Colonic mucosa (tissue), 4 donors: ENCODE results near the gene TRIM29. TPM values are rescaled to one million over a fixed set of nuclear protein-coding genes. Genes with fewer than 3 reads are reported as not detected.

Experiments
- DNase-seq: peaks from one replicate; pipeline ENCODE4 v3.0.0-alpha.2; 2020
- H3K27ac ChIP-seq: fragments of 200-600 bp; one replicate; pipeline ENCODE4 v1.8.0; 2021
- H3K27me3 ChIP-seq: fragments of 200-600 bp; one replicate; pipeline ENCODE4 v1.8.0; 2021
- H3K36me3 ChIP-seq: fragments of 200-600 bp; one replicate; pipeline ENCODE4 v1.8.0; 2021
- H3K4me1 ChIP-seq: fragments of 200-600 bp; one replicate; pipeline ENCODE4 v1.8.0; 2021; ENCODE audit warnings: mild to moderate bottlenecking
- H3K4me3 ChIP-seq: fragments of 200-600 bp; one replicate; pipeline ENCODE4 v1.8.0; 2021
- H3K9ac ChIP-seq, 2 donors: one replicate each; pipeline ENCODE4 v1.7.0; 2013; ENCODE audit warnings: control low read depth in 2 of 2, low read depth in 2 of 2, low read length in 2 of 2
- H3K9me3 ChIP-seq: fragments of 200-600 bp; one replicate; pipeline ENCODE4 v1.8.0; 2021
- intact Hi-C: fragments of 100-400 bp; cut with DNase I; formaldehyde crosslinking; loops from one replicate; pipeline ENCODE4 v1.14.1; 2022
- total RNA-seq, 2 donors: library from RNA; stranded (reverse); fragmentation: NEBNext Ultra II Directional in 1 of 2; extraction: Animal tissue kit (Norgen Biotek cat#: 25700) in 1 of 2; gene quantifications; one replicate each; pipeline ENCODE4 v1.2.1, GENCODE V29; 2021
- TF ChIP-seq, protein P1 (sequence below): fragments of 200-600 bp; IDR thresholded peaks from one replicate; pipeline ENCODE4 v1.8.0; 2022; ENCODE audit warnings: antibody characterized with exemption, mild to moderate bottlenecking
- donor health status: healthy.
- donor health status: DM: no; HTN: no; CAD: no.
- donor health status: DM: no; HTN: no; CAD: no.

TRIM29 gene
- 1 to 10 TPM; 3.4 to 4.0 TPM for total RNA-seq

DNA sequence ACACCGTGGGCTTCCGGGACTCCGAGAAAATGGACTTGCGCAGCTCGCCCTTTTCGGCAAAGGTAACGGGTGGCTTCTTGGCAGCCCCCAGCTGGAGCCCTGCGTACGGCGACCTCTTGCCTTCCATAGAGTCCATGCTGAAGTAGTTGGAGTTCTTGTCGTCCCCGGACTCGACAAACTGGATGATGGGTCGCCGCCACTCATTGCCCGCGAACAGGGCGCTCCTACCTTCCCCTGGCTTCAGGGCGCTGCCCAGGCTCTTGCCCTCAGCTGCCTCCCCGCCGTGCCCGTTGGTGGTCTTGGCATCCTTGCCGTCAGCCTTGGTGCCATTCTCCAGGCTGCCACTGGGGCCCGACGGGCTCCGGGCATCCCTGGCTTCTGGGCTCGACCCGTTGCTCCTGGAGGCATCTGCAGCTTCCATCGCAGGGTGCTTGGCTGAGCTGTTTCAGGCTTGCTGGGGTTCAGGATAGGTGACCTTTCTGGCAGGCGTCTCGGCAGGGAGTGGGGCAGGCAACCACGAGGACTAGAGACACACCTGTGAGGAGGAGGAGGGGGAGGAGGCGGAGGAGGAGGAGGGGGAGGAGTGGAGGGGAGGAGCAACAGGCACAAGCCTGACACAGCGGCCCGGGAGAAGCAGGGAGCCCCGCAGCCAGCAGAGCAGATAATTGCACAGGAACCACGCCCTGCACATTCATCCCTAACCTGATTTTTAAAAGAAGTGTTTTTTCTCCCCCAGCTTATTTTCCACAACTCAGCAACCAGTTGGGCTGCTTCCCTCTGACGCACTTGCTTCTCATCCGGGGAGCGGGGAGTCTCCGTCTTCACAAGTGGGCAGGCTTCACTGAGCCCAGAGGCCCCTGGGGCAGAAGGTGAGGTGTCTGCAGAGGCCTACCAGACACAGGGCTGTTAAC lies at the start of gene TRIM29:
TSS of gene TRIM29 (minus strand) at position 503 of the 911 bp plus-strand sequence. CDS start at position 421, 82 bp downstream.
- Histone ChIP-seq H3K9ac (no peak within 1 kb of the TSS), H3K27me3 (no peaks in the 10 kb centered on the region), H3K9me3 (no peaks in the 10 kb centered on the region), H3K4me1 (no peaks in the 10 kb centered on the region), H3K36me3 (no peaks in the 10 kb centered on the region), H3K27ac (no peak within 1 kb of the TSS), H3K4me3 (no peak within 1 kb of the TSS)
- intact Hi-C loops: no loop called here
- TF ChIP-seq, protein P1, sequence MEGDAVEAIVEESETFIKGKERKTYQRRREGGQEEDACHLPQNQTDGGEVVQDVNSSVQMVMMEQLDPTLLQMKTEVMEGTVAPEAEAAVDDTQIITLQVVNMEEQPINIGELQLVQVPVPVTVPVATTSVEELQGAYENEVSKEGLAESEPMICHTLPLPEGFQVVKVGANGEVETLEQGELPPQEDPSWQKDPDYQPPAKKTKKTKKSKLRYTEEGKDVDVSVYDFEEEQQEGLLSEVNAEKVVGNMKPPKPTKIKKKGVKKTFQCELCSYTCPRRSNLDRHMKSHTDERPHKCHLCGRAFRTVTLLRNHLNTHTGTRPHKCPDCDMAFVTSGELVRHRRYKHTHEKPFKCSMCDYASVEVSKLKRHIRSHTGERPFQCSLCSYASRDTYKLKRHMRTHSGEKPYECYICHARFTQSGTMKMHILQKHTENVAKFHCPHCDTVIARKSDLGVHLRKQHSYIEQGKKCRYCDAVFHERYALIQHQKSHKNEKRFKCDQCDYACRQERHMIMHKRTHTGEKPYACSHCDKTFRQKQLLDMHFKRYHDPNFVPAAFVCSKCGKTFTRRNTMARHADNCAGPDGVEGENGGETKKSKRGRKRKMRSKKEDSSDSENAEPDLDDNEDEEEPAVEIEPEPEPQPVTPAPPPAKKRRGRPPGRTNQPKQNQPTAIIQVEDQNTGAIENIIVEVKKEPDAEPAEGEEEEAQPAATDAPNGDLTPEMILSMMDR: no peak
- DNase-seq: peak; percentile 78

- Histone ChIP-seq H3K4me3 (no peak overlapping the region), H3K9me3 (no peaks in the 10 kb centered on the region), H3K27ac (peak overlapping the region; percentile 89), H3K36me3 (no peaks in the 10 kb centered on the region), H3K27me3 (no peaks in the 10 kb centered on the region), H3K9ac (peak overlapping the region; percentile 56 to 65), H3K4me1 (peaks cover 24% of the 10 kb centered on the region)
- intact Hi-C loops: no loop called here
- peak; percentile 78 for DNase-seq
- TF ChIP-seq, protein P1: no peak
Measured at GRCh38 chr11:120186774-120187591, 49.1 kb upstream of the TRIM29 start.

DNA sequence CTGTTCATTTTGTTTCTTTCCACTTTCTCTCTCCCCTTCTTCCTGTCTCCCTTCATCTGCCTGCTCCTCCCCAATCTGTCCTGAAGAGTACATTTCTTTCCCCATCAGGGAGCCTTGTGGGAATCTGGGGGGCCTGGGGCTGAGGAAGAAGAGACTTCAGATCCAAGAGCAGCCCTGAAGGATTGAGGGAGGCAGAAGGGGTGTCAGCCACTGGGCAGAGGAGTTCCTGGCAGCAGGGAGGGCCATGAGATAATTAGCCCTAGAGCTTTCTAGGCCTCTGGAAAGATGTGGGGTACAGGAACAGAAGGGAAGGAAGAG lies 48.5 kb upstream of the TRIM29 start:
- DNase-seq: no peak
- intact Hi-C loops: no loop called here
- H3K9me3 ChIP-seq: no peaks in the 10 kb centered on the region
- peaks cover 24% of the 10 kb centered on the region for H3K4me1 ChIP-seq
- no peaks in the 10 kb centered on the region for H3K36me3 ChIP-seq
- peak overlapping the region; percentile 56 to 65 for H3K9ac ChIP-seq
- H3K27me3 ChIP-seq: no peaks in the 10 kb centered on the region
- H3K27ac ChIP-seq: peak overlapping the region; percentile 89
- TF ChIP-seq, protein P1: no peak
- H3K4me3 ChIP-seq: no peak overlapping the region

DNA sequence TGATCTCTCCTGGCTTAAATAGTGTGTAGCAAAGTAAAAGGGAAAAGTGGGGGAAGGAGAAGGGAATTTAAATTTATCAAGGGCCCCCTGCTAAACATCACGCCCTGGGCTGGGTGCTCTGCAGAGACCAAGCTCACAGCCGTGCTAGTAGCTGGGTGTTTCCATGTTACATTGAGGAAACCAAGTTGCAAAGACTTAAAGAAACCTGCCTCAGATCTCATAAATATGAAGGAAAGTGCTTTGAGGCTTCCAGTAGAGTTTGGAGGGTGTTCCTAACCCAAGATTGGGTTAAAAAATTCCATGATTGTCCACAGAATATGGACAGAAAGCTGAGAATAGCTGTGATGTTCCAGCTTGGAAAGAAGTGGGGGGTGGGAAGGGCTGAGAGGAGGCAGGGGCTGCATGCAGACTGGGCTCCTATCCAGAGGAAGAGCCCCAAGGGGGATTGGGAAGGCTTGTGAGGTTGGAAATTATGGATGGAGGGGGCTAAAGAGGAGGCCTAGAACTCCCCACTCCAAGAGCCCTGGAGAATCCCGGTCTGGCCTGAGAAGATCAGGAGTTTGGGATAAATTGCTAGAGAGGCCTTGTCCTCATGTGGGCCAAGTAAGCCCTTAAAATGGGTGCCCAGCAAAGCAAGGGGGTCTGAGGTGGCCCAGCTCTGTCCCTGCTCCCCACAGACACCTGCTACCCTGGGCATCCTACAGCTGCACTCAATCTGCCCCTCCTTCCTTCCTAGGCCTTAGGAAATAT lies 48.0 kb upstream of the TRIM29 start:
- intact Hi-C loops: no loop called here
- H3K9ac ChIP-seq: peak overlapping the region in 1 of 2 donors; percentile 65

More for the DNA sequence above, 48.0 kb upstream of the TRIM29 start:
- no peaks in the 10 kb centered on the region for H3K36me3 ChIP-seq
- peaks cover 24% of the 10 kb centered on the region for H3K4me1 ChIP-seq
- peak; percentile 31 for DNase-seq
- peak overlapping the region; percentile 89 for H3K27ac ChIP-seq
- H3K4me3 ChIP-seq: no peak overlapping the region
- H3K9me3 ChIP-seq: no peaks in the 10 kb centered on the region
- H3K27me3 ChIP-seq: no peaks in the 10 kb centered on the region
- TF ChIP-seq, protein P1: no peak
